ENCODE data around the gene SLC25A21.
"Not testable (repeated sequence)": the region's sequence is repeated elsewhere in the genome, so short reads cannot be mapped to it uniquely, and the experiment has no call there.

Gene SLC25A21

DNA sequence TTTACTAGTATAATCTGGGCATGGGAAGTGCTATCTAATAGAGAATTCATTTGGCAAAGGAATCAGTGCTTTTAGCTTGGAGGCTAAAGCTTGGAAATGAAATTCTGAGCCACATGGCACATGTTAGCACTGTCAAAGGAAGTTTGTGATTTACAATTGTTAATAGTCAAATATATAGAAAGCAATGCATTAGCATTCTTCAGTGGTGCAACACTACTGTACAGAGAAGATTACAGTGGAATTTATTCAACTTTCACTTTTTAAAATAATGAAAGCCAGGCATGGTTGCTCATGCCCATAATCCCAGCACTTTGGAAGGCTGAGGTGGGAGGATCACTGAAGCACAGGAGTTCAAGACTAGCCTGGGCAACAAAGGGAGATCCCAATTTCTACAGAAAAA, 464.8 kb downstream of the SLC25A21 start:
- DNase-seq = no peak
- Mint-ChIP-seq H3K4me1 (no peaks in the 10 kb centered on the region), H3K4me3 (no peak overlapping the region), H3K27ac (no peak overlapping the region), H3K9me3 (no peaks in the 10 kb centered on the region), H3K27me3 (no peaks in the 10 kb centered on the region), H3K36me3 (no peaks in the 10 kb centered on the region)
- CTCF ChIA-PET = no interaction called here

DNA sequence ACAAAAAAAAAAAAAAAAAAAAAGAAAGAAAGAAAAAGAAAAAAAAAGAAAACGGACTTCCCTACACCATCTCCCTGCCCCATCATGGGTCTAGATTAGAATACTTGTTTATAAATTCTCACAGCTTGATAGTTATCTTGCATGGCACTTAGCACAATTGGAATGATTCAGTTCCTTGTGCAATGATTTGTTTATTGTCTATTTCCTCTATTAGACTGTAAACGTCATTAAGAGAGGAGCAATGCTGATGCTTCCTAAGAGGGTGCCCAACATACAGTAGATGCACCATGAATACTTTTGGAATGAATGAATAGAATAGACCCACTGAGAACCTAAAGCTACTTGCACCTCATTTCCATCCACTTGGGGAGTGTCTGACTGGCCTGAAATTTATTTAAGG, 469.9 kb downstream of the SLC25A21 start:
- no peak overlapping the region for H3K4me3 Mint-ChIP-seq
- CTCF ChIA-PET = no interaction called here
- no peaks in the 10 kb centered on the region for H3K27me3 Mint-ChIP-seq
- H3K4me1 Mint-ChIP-seq = no peaks in the 10 kb centered on the region
- no peak overlapping the region for H3K27ac Mint-ChIP-seq
- H3K36me3 Mint-ChIP-seq = no peaks in the 10 kb centered on the region
- no peaks in the 10 kb centered on the region for H3K9me3 Mint-ChIP-seq
- DNase-seq = no peak

DNA sequence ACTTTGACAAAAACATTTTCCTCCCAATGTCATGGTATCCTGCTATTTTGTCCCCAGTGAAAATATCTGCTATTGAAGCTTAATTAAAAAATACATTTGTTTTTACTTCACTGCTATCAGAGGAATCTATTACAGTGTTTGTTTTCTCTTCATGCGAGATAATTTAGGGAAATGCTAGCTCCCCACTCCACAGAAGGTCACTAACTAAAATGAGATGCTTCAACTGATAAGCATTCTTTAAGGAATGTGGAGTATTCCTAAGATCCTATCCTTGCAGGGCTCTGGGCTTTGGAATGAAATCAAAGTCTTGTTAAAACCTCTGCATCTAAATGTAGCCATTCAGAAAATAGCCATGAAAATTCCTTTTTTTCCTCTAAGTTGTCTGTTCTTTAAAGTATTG, 471.3 kb downstream of the SLC25A21 start:
- CTCF ChIA-PET = no interaction called here
- no peak overlapping the region for H3K4me3 Mint-ChIP-seq
- DNase-seq = no peak
- no peaks in the 10 kb centered on the region for H3K4me1 Mint-ChIP-seq
- peaks cover 3% of the 10 kb centered on the region for H3K9me3 Mint-ChIP-seq
- H3K27ac Mint-ChIP-seq = no peak overlapping the region
- no peaks in the 10 kb centered on the region for H3K27me3 Mint-ChIP-seq
- H3K36me3 Mint-ChIP-seq = no peaks in the 10 kb centered on the region

DNA sequence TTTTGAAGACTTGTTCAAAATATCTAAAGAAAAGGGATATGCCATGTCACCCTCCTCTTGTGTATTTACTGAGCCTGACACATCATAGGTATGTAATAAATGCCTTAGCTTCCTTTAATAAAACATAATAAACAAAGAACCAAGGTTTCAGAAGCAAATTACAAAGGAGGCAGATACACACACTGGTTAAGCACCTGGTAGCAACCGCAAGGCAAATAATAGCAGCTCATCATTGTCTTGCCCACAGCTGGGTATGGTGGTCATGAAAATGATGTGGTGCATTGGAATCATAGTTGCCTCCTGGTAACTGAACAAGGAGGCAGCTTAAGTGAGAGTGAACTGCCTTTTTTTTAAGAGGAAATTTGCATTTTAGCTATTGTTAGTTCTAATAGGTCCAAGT, 471.8 kb downstream of the SLC25A21 start:
- no peaks in the 10 kb centered on the region for H3K27me3 Mint-ChIP-seq
- CTCF ChIA-PET = no interaction called here
- no peak for DNase-seq
- H3K36me3 Mint-ChIP-seq = no peaks in the 10 kb centered on the region
- H3K27ac Mint-ChIP-seq = no peak overlapping the region
- H3K4me1 Mint-ChIP-seq = no peaks in the 10 kb centered on the region
- peaks cover 3% of the 10 kb centered on the region for H3K9me3 Mint-ChIP-seq
- H3K4me3 Mint-ChIP-seq = no peak overlapping the region

DNA sequence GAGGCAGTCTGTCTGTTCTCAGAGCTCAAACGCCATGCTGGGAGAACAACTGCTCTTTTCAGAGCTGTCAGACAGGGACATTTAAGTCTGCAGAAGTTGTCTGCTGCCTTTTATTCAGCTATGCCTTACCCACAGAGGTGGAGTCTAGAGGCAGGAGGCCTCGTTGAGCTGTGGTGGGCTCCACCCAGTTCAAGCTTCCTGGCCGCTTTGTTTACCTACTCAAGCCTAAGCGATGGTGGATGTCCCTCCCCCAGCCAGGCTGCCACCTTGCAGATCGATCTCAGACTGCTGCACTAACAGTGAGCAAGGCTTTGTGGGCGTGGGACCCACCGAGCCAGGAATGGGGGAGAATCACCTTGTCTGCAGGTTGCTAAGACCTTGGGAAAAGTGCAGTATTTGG, 473.0 kb downstream of the SLC25A21 start:
- H3K36me3 Mint-ChIP-seq, H3K4me3 Mint-ChIP-seq, H3K27me3 Mint-ChIP-seq, CTCF ChIA-PET, H3K27ac Mint-ChIP-seq, H3K4me1 Mint-ChIP-seq, DNase-seq, H3K9me3 Mint-ChIP-seq: not testable (repeated sequence)

DNA sequence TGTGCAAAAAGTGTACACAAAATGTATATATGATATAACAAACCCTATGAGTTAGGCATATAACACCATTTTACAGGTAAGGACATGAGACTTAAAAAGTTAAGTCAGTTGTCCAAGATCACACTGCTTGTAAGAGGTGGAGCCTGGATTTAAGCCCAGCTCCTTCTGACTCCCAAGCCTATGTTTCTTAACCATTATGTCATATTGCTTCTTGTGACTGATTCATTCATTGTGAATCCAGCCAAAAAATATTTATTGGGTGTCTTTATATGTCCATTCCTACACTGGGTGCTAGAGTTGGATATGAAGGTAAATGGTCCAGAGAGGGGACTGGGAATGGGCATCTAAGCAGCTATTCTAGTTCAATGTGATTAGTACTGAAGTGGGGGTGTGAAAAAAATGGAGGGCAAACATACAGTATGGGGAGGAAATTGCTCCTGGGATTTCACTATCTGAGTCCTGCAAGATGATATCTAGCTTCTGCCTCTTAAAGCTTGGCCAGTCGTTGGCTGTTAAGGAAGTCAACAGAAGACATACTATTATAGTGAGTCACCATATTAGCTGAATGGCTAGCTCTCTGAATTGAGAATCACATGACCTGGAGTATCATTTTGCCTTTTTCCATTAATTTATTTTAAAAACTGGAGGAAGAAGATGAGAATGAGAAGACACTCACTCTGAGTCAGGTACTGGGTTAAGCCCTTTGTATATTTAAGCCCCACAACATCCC, 481.9 kb downstream of the SLC25A21 start:
- H3K27me3 Mint-ChIP-seq = no peaks in the 10 kb centered on the region
- H3K36me3 Mint-ChIP-seq = no peaks in the 10 kb centered on the region
- CTCF ChIA-PET = no interaction called here
- no peak overlapping the region for H3K27ac Mint-ChIP-seq
- no peak overlapping the region for H3K4me3 Mint-ChIP-seq
- no peak for DNase-seq
- no peaks in the 10 kb centered on the region for H3K9me3 Mint-ChIP-seq
- H3K4me1 Mint-ChIP-seq = no peaks in the 10 kb centered on the region

DNA sequence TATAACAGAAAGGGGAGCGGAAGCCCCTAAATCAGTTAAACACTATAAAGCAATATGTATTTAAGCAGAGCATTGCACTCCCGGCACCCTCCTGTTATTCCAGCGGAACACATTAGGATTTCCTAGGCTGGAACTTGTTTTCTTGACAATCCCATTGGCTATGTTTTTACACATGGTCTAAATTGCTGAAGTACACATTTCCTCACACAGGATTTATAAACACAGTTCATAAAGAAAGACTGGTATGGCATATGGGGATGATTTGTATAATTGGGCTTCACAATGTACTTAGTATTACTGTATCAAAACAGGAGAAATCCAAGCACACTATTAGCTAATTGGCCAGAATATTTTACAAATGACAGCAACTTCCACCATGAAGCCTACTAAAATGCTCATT, 487.5 kb downstream of the SLC25A21 start:
- no peak overlapping the region for H3K27ac Mint-ChIP-seq
- H3K4me1 Mint-ChIP-seq = no peaks in the 10 kb centered on the region
- CTCF ChIA-PET = no interaction called here
- no peaks in the 10 kb centered on the region for H3K36me3 Mint-ChIP-seq
- H3K27me3 Mint-ChIP-seq = no peaks in the 10 kb centered on the region
- H3K4me3 Mint-ChIP-seq = no peak overlapping the region
- H3K9me3 Mint-ChIP-seq = no peaks in the 10 kb centered on the region
- DNase-seq = no peak

DNA sequence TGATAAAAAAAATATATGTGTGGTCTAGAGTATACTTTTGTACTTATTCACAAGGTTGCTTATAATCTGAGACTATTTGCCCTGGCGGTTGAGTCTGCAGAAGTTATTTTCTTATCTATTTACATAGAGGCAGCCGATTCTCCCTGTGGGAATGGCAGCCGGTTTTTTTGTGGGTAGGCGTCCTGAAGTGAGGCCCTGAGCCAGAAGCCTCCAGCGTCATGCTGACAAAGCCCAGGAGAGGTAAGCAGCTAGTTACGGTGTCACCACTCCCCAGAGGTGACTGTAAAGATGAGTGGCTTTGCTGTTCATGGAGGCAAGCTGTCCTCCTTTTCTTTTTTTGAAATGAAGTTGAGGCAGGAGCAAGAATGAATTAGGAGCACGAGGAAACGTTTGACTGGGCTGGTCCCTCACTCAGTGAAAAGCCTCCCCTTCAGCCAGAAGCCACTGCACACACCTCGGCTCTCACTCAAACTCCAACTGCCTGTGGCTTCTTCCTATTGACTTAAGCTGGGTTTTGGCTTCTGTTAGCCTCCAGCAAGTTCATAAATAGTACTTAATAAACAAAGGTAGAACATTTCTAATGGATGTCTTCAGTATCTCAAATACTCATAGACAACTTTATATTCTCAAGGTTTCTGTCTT, 489.2 kb downstream of the SLC25A21 start:
- no peaks in the 10 kb centered on the region for H3K36me3 Mint-ChIP-seq
- DNase-seq = no peak
- no peaks in the 10 kb centered on the region for H3K27me3 Mint-ChIP-seq
- H3K9me3 Mint-ChIP-seq = no peaks in the 10 kb centered on the region
- no peaks in the 10 kb centered on the region for H3K4me1 Mint-ChIP-seq
- H3K27ac Mint-ChIP-seq = no peak overlapping the region
- H3K4me3 Mint-ChIP-seq = no peak overlapping the region
- CTCF ChIA-PET = no interaction called here

DNA sequence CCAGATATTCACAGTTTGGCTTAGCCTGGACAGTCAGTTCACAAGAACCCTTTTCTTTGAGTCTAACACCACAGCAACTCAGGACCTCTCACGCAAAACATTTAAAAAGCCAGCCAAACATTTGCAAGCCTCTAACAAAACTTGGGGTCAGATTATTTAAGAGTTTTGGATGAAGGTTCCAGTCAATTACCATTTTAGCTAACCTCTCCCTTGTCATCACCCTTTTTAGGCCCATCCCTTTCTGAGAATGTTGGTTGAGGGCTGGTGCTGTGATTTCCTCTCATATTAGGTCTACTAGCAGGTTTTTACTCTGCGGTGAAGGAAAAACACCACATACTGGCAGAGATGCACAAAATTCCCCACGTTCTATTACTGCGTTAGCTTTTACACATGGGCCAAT, 490.1 kb downstream of the SLC25A21 start:
- Mint-ChIP-seq H3K4me1 (no peaks in the 10 kb centered on the region), H3K27me3 (no peaks in the 10 kb centered on the region), H3K4me3 (no peak overlapping the region), H3K9me3 (no peaks in the 10 kb centered on the region), H3K27ac (no peak overlapping the region), H3K36me3 (no peaks in the 10 kb centered on the region)
- no peak for DNase-seq
- CTCF ChIA-PET = no interaction called here

DNA sequence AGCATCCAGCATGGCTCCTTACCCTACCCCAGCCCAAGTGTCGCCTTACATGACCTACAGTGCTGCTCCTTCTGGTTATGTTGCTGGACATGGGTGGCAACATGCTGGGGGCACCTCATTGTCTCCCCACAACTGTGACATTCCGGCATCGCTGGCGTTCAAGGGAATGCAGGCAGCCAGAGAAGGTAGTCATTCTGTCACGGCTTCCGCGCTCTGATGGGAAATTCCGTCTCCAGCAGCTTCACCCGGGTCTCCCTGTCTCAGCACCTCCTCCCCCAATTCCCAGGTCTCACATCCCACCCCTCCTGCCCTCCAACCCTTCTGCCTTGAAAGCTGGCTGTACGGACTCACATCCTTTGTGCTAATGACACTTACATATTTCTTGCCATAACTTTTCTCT, 496.2 kb downstream of the SLC25A21 start:
- Mint-ChIP-seq H3K27ac (no peak overlapping the region), H3K27me3 (peaks cover 10% of the 10 kb centered on the region), H3K4me1 (no peaks in the 10 kb centered on the region), H3K4me3 (no peak overlapping the region), H3K36me3 (no peaks in the 10 kb centered on the region), H3K9me3 (no peaks in the 10 kb centered on the region)
- no peak for DNase-seq
- CTCF ChIA-PET = no interaction called here

DNA sequence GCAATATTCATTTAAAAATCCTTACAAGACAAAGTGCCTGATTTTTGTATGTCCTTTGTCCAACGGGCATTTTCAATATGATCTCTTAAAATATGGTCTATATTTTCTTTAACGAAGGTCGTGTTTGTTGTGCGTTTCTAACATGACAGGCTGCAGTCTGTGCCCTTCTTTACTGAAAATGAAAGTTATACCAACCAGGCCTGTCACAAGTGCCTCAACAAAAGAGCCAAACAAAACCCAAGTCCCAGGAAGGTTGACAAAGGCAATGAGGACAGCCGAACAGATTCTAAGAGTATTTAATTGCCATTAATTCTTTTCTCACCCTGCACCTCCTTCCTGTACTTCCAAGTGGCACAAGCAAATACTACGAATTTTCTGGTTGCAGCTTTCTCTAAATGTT, 496.8 kb downstream of the SLC25A21 start:
- no peak overlapping the region for H3K27ac Mint-ChIP-seq
- H3K4me1 Mint-ChIP-seq = no peaks in the 10 kb centered on the region
- CTCF ChIA-PET = no interaction called here
- no peaks in the 10 kb centered on the region for H3K9me3 Mint-ChIP-seq
- peaks cover 10% of the 10 kb centered on the region for H3K27me3 Mint-ChIP-seq
- no peak overlapping the region for H3K4me3 Mint-ChIP-seq
- H3K36me3 Mint-ChIP-seq = no peaks in the 10 kb centered on the region
- DNase-seq = no peak

DNA sequence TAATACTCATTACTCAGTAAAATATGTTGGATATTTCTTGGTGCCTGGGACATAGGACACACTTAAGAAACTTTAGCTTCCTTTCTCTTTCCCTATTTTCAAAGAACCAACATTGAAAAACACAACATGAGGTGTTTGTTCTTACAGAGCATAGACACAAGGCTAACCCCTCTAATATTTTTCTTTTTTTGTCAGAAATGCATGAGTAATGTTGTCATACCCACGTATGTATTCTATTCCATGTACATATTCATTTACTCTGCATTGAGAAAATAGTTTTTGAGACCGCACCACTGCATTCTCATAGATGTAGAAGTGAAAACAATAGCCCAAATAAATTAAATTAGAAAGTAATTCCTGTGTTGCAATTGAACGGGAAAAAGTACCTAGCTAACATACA, 497.7 kb downstream of the SLC25A21 start:
- Mint-ChIP-seq H3K4me3 (no peak overlapping the region), H3K27me3 (peaks cover 10% of the 10 kb centered on the region), H3K9me3 (no peaks in the 10 kb centered on the region), H3K27ac (no peak overlapping the region), H3K36me3 (no peaks in the 10 kb centered on the region), H3K4me1 (no peaks in the 10 kb centered on the region)
- DNase-seq = no peak
- CTCF ChIA-PET = no interaction called here

DNA sequence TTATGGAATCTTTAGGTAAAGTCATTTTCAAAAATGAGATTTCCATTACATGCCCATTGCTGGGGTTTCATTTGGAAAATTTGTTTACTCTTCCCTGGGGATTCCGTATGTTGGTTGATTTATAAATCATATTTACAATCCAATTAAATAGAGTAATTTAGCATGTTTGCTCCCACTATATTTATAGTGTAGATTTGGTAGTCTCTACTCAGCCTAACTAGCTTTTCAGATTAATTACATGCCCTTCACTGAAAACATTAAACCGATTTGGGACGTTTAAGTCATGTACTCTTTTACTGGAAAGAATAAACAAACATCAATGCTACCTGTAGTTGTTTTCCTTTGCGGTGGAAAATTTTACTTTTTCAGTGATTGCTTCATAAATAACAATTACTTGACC, 500.3 kb downstream of the SLC25A21 start:
- CTCF ChIA-PET = no interaction called here
- Mint-ChIP-seq H3K27me3 (peaks cover 11% of the 10 kb centered on the region), H3K4me1 (no peaks in the 10 kb centered on the region), H3K9me3 (no peaks in the 10 kb centered on the region), H3K36me3 (no peaks in the 10 kb centered on the region), H3K27ac (no peak overlapping the region), H3K4me3 (no peak overlapping the region)
- DNase-seq = no peak

DNA sequence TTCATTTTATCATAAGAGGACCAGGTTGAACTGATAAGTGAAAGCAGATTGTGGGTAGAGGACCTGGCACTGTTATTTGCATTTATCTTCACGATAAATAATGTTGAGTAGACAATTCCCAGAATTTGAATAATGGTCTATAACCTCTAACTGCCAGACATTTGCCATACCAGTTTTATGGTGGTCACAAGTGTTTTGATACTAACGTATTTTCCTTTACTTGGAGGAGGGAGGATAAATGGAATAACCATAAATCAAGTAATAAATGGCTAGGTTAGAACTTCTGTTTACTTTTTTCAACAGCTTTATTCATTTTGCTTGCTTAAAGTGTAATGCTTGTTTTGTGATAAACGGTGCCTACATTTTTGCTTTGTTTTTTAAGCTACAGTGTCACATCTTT, 501.3 kb downstream of the SLC25A21 start:
- Mint-ChIP-seq H3K27me3 (peaks cover 15% of the 10 kb centered on the region), H3K4me3 (no peak overlapping the region), H3K4me1 (no peaks in the 10 kb centered on the region), H3K9me3 (no peaks in the 10 kb centered on the region), H3K36me3 (no peaks in the 10 kb centered on the region), H3K27ac (no peak overlapping the region)
- CTCF ChIA-PET = no interaction called here
- no peak for DNase-seq

DNA sequence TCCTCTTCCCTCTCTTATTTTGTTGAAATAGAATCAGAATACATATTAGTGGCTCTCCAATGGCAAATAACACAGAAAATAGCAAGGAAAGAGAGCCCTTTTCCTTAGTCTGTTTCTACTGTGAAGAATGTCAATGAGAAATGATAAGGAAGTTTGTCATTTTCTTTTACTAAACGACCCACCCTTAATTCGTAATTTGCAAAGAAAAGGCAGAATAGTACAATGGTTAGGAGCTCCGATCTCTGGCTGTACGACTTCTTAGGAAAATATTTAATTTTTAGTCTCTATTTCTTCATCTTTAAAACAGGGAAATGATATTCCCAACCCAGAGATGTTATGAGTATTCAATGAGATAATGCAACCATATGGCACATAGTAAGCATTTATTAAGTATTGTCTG, 504.7 kb downstream of the SLC25A21 start:
- Mint-ChIP-seq H3K4me1 (peaks cover 8% of the 10 kb centered on the region), H3K36me3 (peaks cover 8% of the 10 kb centered on the region), H3K27ac (no peak overlapping the region), H3K4me3 (no peak overlapping the region), H3K27me3 (peaks cover 48% of the 10 kb centered on the region), H3K9me3 (peaks cover 2% of the 10 kb centered on the region)
- CTCF ChIA-PET = no interaction called here
- no peak for DNase-seq
